Measurements from ENCODE around the gene TSPAN7.

GRCh38 chrX:38726612-38727011 is 165.3 kb downstream of the TSPAN7 start:
- TF ChIP-seq CTCF (IDR thresholded peaks at IDR 0.05; ENCODE audit: low read depth, low read length, poor library complexity, severe bottlenecking) (no peak), EZH2phosphoT487 (IDR thresholded peaks at IDR 0.05; ENCODE audit: borderline replicate concordance, low read length) (no peak)

All from DOHH2 (cell line).